Transverse colon (tissue), 4 donors: ENCODE data around the gene ZNF516.

Experiments used
- POLR2AphosphoS5 ChIP-seq, 3 donors: sonication (generic); formaldehyde crosslinking; IDR thresholded peaks; one replicate each; pipeline ENCODE4 v1.6.1; 2016; ENCODE audit warnings: antibody characterized with exemption in 3 of 3
- TF ChIP-seq, protein P1 (sequence below), 5 experiments: fragments of 200-600 bp in 3 of 5; fragments of 450-650 bp in 2 of 5; sonication (generic) in 3 of 5; IDR thresholded peaks; 1 replicate in 2 of 5; 2 replicates in 3 of 5; pipeline ENCODE4 v1.5.1; 2016 to 2017; ENCODE audit warnings: antibody characterized with exemption in 5 of 5, inconsistent platforms in 3 of 5, mild to moderate bottlenecking in 2 of 5, moderate library complexity in 1 of 5

DNA sequence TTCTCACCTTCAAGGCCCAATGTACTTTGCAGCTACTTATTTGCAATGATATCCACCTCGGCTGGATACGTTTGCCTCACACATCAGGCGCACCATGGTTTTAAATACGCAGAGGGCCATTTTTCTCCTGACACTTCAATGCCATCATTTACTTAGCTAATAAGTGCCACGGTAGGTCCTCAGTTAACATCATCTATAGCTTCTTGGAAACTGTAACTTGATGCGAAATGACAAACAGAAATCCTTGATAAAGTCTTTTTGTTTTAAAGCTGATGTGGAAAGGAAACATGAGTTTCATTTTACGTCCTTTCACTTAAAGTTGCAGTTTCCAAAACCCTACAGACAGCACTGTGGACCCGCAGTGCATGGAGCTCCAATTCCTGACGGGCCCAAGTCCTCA lies 37.1 kb downstream of the ZNF516 start:
- TF ChIP-seq POLR2AphosphoS5 (IDR thresholded peaks at IDR 0.05): no peak
- TF ChIP-seq, protein P1, sequence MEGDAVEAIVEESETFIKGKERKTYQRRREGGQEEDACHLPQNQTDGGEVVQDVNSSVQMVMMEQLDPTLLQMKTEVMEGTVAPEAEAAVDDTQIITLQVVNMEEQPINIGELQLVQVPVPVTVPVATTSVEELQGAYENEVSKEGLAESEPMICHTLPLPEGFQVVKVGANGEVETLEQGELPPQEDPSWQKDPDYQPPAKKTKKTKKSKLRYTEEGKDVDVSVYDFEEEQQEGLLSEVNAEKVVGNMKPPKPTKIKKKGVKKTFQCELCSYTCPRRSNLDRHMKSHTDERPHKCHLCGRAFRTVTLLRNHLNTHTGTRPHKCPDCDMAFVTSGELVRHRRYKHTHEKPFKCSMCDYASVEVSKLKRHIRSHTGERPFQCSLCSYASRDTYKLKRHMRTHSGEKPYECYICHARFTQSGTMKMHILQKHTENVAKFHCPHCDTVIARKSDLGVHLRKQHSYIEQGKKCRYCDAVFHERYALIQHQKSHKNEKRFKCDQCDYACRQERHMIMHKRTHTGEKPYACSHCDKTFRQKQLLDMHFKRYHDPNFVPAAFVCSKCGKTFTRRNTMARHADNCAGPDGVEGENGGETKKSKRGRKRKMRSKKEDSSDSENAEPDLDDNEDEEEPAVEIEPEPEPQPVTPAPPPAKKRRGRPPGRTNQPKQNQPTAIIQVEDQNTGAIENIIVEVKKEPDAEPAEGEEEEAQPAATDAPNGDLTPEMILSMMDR (IDR thresholded peaks at IDR 0.05): no peak
